ENCODE data around the gene PITPNM3. TPM values are rescaled to one million over a fixed set of nuclear protein-coding genes. Genes with fewer than 3 reads are reported as not detected.

Gene PITPNM3
- total RNA-seq, 1 donor from 2014 or later, result 8.6 TPM

DNA sequence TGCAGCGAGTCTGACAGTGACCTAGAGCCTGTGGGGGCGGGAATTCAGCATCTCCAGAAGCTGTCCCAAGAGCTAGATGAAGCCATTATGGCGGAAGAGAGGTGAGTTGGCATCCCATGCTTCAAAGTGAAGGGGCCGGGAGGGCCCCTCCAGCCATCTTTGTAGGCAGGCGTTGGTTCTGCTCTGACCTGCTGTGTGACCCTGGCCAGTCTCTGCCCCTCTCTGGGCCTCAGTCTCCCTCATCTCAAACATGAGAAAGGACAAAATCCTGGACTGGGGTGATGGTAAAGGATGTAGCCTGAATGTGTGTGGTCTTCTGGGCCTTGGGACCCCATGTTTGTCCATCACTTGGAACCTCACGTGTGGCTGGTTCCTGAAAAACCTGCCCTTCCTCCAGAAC is 107.0 kb downstream of the PITPNM3 start:
- H3K27me3 ChIP-seq, result no peaks in the 10 kb centered on the region
- intact Hi-C loops (cut with DNase I), result no loop called here
- H3K9me3 ChIP-seq, result no peaks in the 10 kb centered on the region
- no peak overlapping the region for H3K27ac ChIP-seq
- no peak overlapping the region for H3K4me3 ChIP-seq
- H3K36me3 ChIP-seq, result no peaks in the 10 kb centered on the region
- no peak for TF ChIP-seq POLR2A (IDR thresholded peaks at IDR 0.05)
- no peak for TF ChIP-seq POLR2AphosphoS5 (IDR thresholded peaks at IDR 0.05; ENCODE audit: insufficient read depth in 1 of 2, low read depth in 1 of 2)
- TF ChIP-seq, protein P1, sequence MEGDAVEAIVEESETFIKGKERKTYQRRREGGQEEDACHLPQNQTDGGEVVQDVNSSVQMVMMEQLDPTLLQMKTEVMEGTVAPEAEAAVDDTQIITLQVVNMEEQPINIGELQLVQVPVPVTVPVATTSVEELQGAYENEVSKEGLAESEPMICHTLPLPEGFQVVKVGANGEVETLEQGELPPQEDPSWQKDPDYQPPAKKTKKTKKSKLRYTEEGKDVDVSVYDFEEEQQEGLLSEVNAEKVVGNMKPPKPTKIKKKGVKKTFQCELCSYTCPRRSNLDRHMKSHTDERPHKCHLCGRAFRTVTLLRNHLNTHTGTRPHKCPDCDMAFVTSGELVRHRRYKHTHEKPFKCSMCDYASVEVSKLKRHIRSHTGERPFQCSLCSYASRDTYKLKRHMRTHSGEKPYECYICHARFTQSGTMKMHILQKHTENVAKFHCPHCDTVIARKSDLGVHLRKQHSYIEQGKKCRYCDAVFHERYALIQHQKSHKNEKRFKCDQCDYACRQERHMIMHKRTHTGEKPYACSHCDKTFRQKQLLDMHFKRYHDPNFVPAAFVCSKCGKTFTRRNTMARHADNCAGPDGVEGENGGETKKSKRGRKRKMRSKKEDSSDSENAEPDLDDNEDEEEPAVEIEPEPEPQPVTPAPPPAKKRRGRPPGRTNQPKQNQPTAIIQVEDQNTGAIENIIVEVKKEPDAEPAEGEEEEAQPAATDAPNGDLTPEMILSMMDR (IDR thresholded peaks at IDR 0.05), result no peak
- peaks cover 6% of the 10 kb centered on the region for H3K4me1 ChIP-seq
- no peak for DNase-seq (ENCODE audit: extremely low spot score in 2 of 2)

DNA sequence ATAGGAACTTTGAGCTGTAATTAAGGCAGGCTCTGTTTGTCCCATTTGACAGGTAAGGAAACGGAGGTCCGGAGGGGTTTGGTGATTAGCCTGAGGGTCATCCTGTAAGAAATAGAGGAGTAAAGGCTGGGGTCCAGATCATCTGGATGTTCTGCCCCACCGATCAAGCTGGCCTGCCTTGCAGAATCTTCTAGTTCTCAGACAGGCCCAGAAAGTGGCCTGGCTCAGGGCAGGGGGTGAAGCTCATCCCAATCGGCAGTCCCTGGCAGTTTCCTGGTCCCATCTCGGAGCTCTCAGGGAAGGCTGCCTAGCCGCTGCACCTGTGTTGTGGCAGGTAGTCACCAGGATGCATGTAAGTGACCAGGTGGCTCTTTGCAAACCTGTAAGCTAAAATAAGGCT is 107.9 kb downstream of the PITPNM3 start:
- no peaks in the 10 kb centered on the region for H3K9me3 ChIP-seq
- no peak for DNase-seq (ENCODE audit: extremely low spot score in 2 of 2)
- TF ChIP-seq POLR2A (IDR thresholded peaks at IDR 0.05), result no peak
- TF ChIP-seq, protein P1 (IDR thresholded peaks at IDR 0.05), result no peak
- TF ChIP-seq POLR2AphosphoS5 (IDR thresholded peaks at IDR 0.05; ENCODE audit: insufficient read depth in 1 of 2, low read depth in 1 of 2), result no peak
- intact Hi-C loops (cut with DNase I), result no loop called here
- no peak overlapping the region for H3K27ac ChIP-seq
- H3K4me3 ChIP-seq, result no peak overlapping the region
- H3K27me3 ChIP-seq, result no peaks in the 10 kb centered on the region
- H3K36me3 ChIP-seq, result no peaks in the 10 kb centered on the region
- H3K4me1 ChIP-seq, result peaks cover 11% of the 10 kb centered on the region

DNA sequence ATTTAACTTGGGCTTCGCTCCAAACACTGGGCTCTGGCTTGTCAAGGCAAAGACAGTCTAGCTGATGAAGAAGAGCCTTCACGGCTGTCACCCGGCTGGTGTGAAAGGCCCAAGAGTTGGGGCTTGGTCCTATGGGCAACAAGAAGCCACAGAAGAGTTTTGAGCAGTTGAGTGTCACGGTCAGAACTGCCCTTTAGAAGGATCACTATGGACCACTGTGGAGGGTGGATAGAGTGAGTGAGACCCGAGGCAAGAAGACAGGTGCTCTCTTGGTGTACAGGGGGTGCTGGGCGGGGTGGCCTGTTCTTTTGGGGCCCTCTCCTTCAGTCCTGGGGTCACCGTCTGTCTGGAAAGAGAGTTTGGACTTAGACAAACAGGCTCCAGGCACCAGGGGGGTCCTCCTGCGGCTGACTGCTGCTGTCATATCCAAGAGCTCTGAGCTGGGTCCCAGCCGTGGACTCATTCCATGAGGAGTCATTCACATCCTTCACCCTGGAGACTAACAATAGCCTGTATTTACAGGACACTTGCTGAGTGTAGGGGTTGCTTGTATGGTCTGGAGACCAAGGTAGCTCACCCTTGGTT is 109.7 kb downstream of the PITPNM3 start:
- no peak for DNase-seq (ENCODE audit: extremely low spot score in 2 of 2)
- TF ChIP-seq, protein P1 (IDR thresholded peaks at IDR 0.05), result no peak
- no peak for TF ChIP-seq POLR2AphosphoS5 (IDR thresholded peaks at IDR 0.05; ENCODE audit: insufficient read depth in 1 of 2, low read depth in 1 of 2)
- TF ChIP-seq POLR2A (IDR thresholded peaks at IDR 0.05), result no peak

DNA sequence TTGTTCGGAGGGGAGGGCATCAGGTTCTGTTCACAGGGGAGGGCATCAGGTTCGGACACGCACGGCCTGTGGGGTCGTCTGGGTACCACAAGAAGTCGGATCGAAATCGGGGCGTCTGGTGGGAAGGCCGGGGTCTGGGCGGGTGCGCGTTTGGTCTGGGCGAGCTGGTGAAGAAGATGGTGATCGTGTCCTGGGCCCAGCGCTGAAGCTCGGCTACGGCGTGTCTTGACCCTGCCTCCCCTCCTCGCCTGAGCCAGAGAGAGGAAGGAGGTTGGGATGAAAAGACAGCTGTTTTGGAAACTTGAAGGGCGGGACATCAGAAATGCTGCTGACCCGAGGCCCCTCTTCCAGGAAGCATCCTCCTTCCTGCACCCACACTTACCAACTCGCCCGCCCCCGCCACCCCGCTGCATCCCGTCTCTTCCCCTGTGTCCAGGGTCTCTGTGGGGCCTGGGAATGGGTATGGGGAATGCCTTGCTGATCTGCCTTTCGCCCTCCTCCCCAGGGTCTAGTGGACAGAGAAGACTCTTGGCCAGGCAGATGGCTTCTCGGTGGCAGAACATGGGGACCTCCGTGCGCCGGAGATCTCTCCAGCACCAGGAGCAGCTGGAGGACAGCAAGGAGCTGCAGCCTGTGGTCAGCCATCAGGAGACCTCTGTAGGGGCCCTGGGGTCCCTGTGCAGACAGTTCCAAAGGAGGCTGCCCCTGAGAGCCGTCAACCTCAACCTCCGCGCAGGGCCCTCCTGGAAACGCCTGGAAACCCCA is 111.6 kb downstream of the PITPNM3 start:
- intact Hi-C loops (cut with DNase I), result no loop called here
- Histone ChIP-seq H3K4me3 (peak overlapping the region; percentile 47 to 53), H3K27ac (no peak overlapping the region), H3K36me3 (no peaks in the 10 kb centered on the region), H3K4me1 (peaks cover 14% of the 10 kb centered on the region), H3K27me3 (no peaks in the 10 kb centered on the region), H3K9me3 (no peaks in the 10 kb centered on the region)
- TF ChIP-seq, protein P1 (IDR thresholded peaks at IDR 0.05), result no peak
- TF ChIP-seq POLR2A (IDR thresholded peaks at IDR 0.05), result no peak
- no peak for TF ChIP-seq POLR2AphosphoS5 (IDR thresholded peaks at IDR 0.05; ENCODE audit: insufficient read depth in 1 of 2, low read depth in 1 of 2)
- DNase-seq (ENCODE audit: extremely low spot score in 2 of 2), result no peak

More for the DNA sequence above, 109.7 kb downstream of the PITPNM3 start:
- intact Hi-C loops (cut with DNase I), result no loop called here
- H3K9me3 ChIP-seq, result no peaks in the 10 kb centered on the region
- no peaks in the 10 kb centered on the region for H3K27me3 ChIP-seq
- peaks cover 14% of the 10 kb centered on the region for H3K4me1 ChIP-seq
- no peaks in the 10 kb centered on the region for H3K36me3 ChIP-seq
- no peak overlapping the region for H3K27ac ChIP-seq
- no peak overlapping the region for H3K4me3 ChIP-seq
